Naive thymus-derived CD8-positive, alpha-beta T cell (primary cell): Measurements from ENCODE around the gene PRRC2C. TPM values are rescaled to one million over a fixed set of nuclear protein-coding genes. Genes with fewer than 3 reads are reported as not detected.

Experiments
- polyA plus RNA-seq, 3 donors: library from polyadenylated mRNA; unstranded; fragments of 300-500 nt; fragmentation: Illumina TruSeq; gene quantifications; one replicate each; pipeline ENCODE4 v1.2.3, GENCODE V29; 2021
- total RNA-seq, 8 experiments: library from RNA in 2 of 8; stranded (reverse) in 2 of 8; gene quantifications; one replicate each; pipeline ENCODE4 v1.2.3 and lab custom pipeline; 2021 to 2026

Gene PRRC2C
- total and polyA plus RNA-seq, 5 experiments from 2014 or later = 30.0 to 337 (median 82.8) TPM

Other genes starting within 250 kb of the PRRC2C start
- gene FMO1, start 237.0 kb upstream of the PRRC2C start, total RNA-seq = not detected
- gene FMO1, start 237.0 kb upstream of the PRRC2C start, polyA plus RNA-seq = not detected
- 1 to 10 TPM; 3.9 to 4.8 TPM for gene FMO4, start 171.3 kb upstream of the PRRC2C start, total RNA-seq
- gene FMO4, start 171.3 kb upstream of the PRRC2C start, polyA plus RNA-seq = 1 to 10 TPM; 1.1 to 1.9 (median 1.8) TPM
- under 1 TPM; 0.47 to 0.70 TPM for gene MYOCOS, start 136.7 kb downstream of the PRRC2C start, total RNA-seq
- not detected for gene MYOCOS, start 136.7 kb downstream of the PRRC2C start, polyA plus RNA-seq
- gene MYOC, start 167.2 kb downstream of the PRRC2C start, total RNA-seq = not detected
- gene MYOC, start 167.2 kb downstream of the PRRC2C start, polyA plus RNA-seq = not detected